GM12878 (cell line): ENCODE results near the gene SORBS2. TPM values are rescaled to one million over a fixed set of nuclear protein-coding genes. Genes with fewer than 3 reads are reported as not detected.

Source experiments
- ATAC-seq: fragments of 200-7000 bp; cut with Tn5 transposase; 3 replicates; pipeline ENCODE4 v1.9.1; 2020; ENCODE audit warnings: mild to moderate bottlenecking, moderate library complexity
- BruUV-seq: library from RNA; stranded (reverse); fragments of 400-500 nt; replicated peaks from 2 replicates; lab custom pipeline; 2021; lab: Mats Ljungman, UMichigan
- CTCF ChIA-PET: fragments of 300-600 bp; sonication (Branson Sonifier 250); formaldehyde crosslinking; extraction: SDS; loops from one replicate; lab custom pipeline; 2021; ENCODE audit warnings: inconsistent platforms; lab: Yijun Ruan, JAX
- POLR2A ChIA-PET: fragments of 350-600 bp; formaldehyde crosslinking; extraction: SDS; loops from one replicate; lab custom pipeline; 2021; ENCODE audit warnings: inconsistent platforms; lab: Charles Lee
- RAD21 ChIA-PET: fragments of 300-600 bp; sonication (Branson Sonifier 250); formaldehyde crosslinking; loops from one replicate; lab custom pipeline; 2023; ENCODE audit warnings: antibody characterized with exemption; ENCODE audit not compliant: unreplicated experiment; lab: Charles Lee
- SMC1A ChIA-PET: fragments of 300-600 bp; sonication (Branson Sonifier 250); formaldehyde crosslinking; loops from one replicate; lab custom pipeline; 2023; ENCODE audit not compliant: unreplicated experiment, uncharacterized antibody; lab: Charles Lee
- DNase-seq: peaks from one replicate; pipeline ENCODE4 v3.0.0-alpha.2; 2011; ENCODE audit warnings: low read depth, low spot score
- FAIRE-seq: peaks from 3 replicates; lab custom pipeline; 2011; peaks lifted over from hg19 to GRCh38; lab: Jason Lieb, UNC
- H2AFZ ChIP-seq: 2 replicates; pipeline ENCODE4 v1.6.0; 2011; ENCODE audit warnings: low read depth, low read length, control low read depth; ENCODE audit not compliant: control insufficient read depth
- H3K27ac ChIP-seq: 2 replicates; pipeline ENCODE4 v1.5.1; 2011; ENCODE audit warnings: control low read depth; ENCODE audit not compliant: control insufficient read depth, insufficient read depth
- H3K27me3 ChIP-seq, 2 experiments: replicated peaks in 1 of 2; 2 replicates each; pipeline versions ENCODE4 v1.6.0 to v1.6.1; 2011; ENCODE audit warnings: low read length in 1 of 2; ENCODE audit not compliant: control insufficient read depth in 2 of 2, insufficient read depth in 2 of 2
- H3K36me3 ChIP-seq, 2 experiments: 2 replicates each; pipeline ENCODE4 v1.5.1; 2011; ENCODE audit warnings: low read length in 1 of 2; ENCODE audit not compliant: control insufficient read depth in 2 of 2, insufficient read depth in 2 of 2
- H3K4me1 ChIP-seq: 2 replicates; pipeline ENCODE4 v1.6.1; 2011; ENCODE audit warnings: mild to moderate bottlenecking, low read length, moderate library complexity, mixed read lengths; ENCODE audit not compliant: control insufficient read depth, insufficient read depth
- H3K4me2 ChIP-seq: 2 replicates; pipeline ENCODE4 v1.6.0; 2011; ENCODE audit warnings: control low read depth; ENCODE audit not compliant: control insufficient read depth, insufficient read depth
- H3K4me3 ChIP-seq: fragments of 200-600 bp; sonication (generic); 2 replicates; pipeline ENCODE4 v1.5.1; 2016
- H3K79me2 ChIP-seq: 2 replicates; pipeline ENCODE4 v1.6.0; 2011; ENCODE audit warnings: low read length; ENCODE audit not compliant: control insufficient read depth, insufficient read depth
- H3K9ac ChIP-seq: 2 replicates; pipeline ENCODE4 v1.8.0; 2011; ENCODE audit warnings: low read length, control low read depth, mixed read lengths; ENCODE audit not compliant: control insufficient read depth, insufficient read depth
- H3K9me3 ChIP-seq: replicated peaks from 3 replicates; pipeline ENCODE4 v1.5.1; 2011; ENCODE audit warnings: mild to moderate bottlenecking, low read length; ENCODE audit not compliant: control insufficient read depth, insufficient read depth
- H4K20me1 ChIP-seq: 2 replicates; pipeline ENCODE4 v1.6.0; 2011; ENCODE audit not compliant: control insufficient read depth, insufficient read depth
- BHLHE40 ChIP-seq, 2 experiments: fragments of 450-650 bp in 1 of 2; IDR thresholded peaks; 2 replicates each; pipeline ENCODE4 v1.6.1; 2011 to 2017; ENCODE audit warnings: low read depth in 2 of 2, borderline replicate concordance in 1 of 2, improper control_type of control experiment in 1 of 2, low read length in 1 of 2, mild to moderate bottlenecking in 1 of 2
- CBX3 ChIP-seq: fragments of 200-600 bp; sonication (generic); IDR thresholded peaks from 2 replicates; pipeline ENCODE4 v1.6.1; 2016; ENCODE audit warnings: low read depth, borderline replicate concordance
- CREM ChIP-seq: IDR thresholded peaks from 2 replicates; pipeline ENCODE4 v1.6.1; 2014; ENCODE audit warnings: antibody characterized with exemption, low read depth
- GATAD2B ChIP-seq: fragments of 450-650 bp; conservative IDR thresholded peaks from 2 replicates; pipeline ENCODE4 v1.6.1; 2017; ENCODE audit warnings: low read depth, mild to moderate bottlenecking, moderate library complexity
- MTA3 ChIP-seq: IDR thresholded peaks from 2 replicates; pipeline ENCODE4 v1.6.1; 2012; ENCODE audit warnings: low read length, inconsistent platforms, borderline replicate concordance
- MYB ChIP-seq: fragments of 150-350 bp; IDR thresholded peaks from 2 replicates; pipeline ENCODE4 v1.6.1; 2014; ENCODE audit warnings: mild to moderate bottlenecking, low read depth, low read length, borderline replicate concordance
- NFYB ChIP-seq: IDR thresholded peaks from 2 replicates; pipeline ENCODE4 v1.6.1; 2011; ENCODE audit warnings: low read depth, mild to moderate bottlenecking, low read length, improper control_type of control experiment, moderate library complexity; ENCODE audit not compliant: insufficient read depth
- POLR2AphosphoS2 ChIP-seq: IDR thresholded peaks from 2 replicates; pipeline ENCODE4 v1.6.1; 2011; ENCODE audit warnings: low read depth, mild to moderate bottlenecking, low read length, improper control_type of control experiment, moderate library complexity
- RB1 ChIP-seq: fragments of 450-650 bp; formaldehyde crosslinking; IDR thresholded peaks from 2 replicates; pipeline ENCODE4 v1.6.1; 2017; ENCODE audit warnings: mild to moderate bottlenecking, borderline replicate concordance
- WGBS: methylation state at CpG from one replicate; pipeline ENCODE4 v1.1.6; 2016; ENCODE audit warnings: low lambda C conversion rate; ENCODE audit not compliant: insufficient replicate concordance, insufficient coverage; ENCODE audit errors: missing lambda C conversion rate; 5-methylcytosine and 5-hydroxymethylcytosine counted together
- in situ Hi-C: fragments of 300-500 bp; cut with MboI; formaldehyde crosslinking; loops from 9 replicates; pipeline ENCODE4 v1.14.3; 2018; ENCODE audit warnings: mixed read lengths
- intact Hi-C: fragments of 100-400 bp; cut with micrococcal nuclease; formaldehyde crosslinking; loops from one replicate; pipeline ENCODE4 v1.14.2; 2022; ENCODE audit not compliant: unreplicated experiment
- polyA plus RNA-seq, 11 experiments: library from polyadenylated mRNA; depleted of rRNA in 4 of 11; unstranded in 6 of 11; stranded (reverse) in 5 of 11; fragments of >200 nt; fragmentation: Nextera tagmentation in 4 of 11; fragmentation: Illumina TruSeq in 1 of 11; extraction: Ambion mirVana in 4 of 11; extraction: Trizol in 1 of 11; gene quantifications; 1 replicate in 1 of 11; 2 replicates in 10 of 11; pipeline versions ENCODE4 v1.2.1 to v1.2.3, GENCODE V29; 2011 to 2016; ENCODE audit warnings: inconsistent platforms in 2 of 11, missing spikeins in 2 of 11, low read depth in 1 of 11
- total RNA-seq, 4 experiments: library from RNA; depleted of rRNA in 3 of 4; stranded (reverse); fragments of >200 nt in 3 of 4; fragmentation: Illumina TruSeq in 1 of 4; extraction: Trizol in 1 of 4; gene quantifications; 2 replicates each; pipeline versions ENCODE4 v1.2.1 to v1.2.3, GENCODE V29; 2013 to 2021
- TF ChIP-seq, protein P1 (sequence below): fragments of 450-650 bp; formaldehyde crosslinking; IDR thresholded peaks from 2 replicates; pipeline ENCODE4 v1.5.0; 2022; ENCODE audit warnings: mild to moderate bottlenecking, missing genetic modification characterization
- TF ChIP-seq, protein P2 (sequence below): IDR thresholded peaks from 2 replicates; pipeline ENCODE4 v1.6.1; 2012; ENCODE audit warnings: low read depth, low read length, improper control_type of control experiment
- TF ChIP-seq, protein P3 (sequence below): fragments of 150-350 bp; IDR thresholded peaks from 2 replicates; pipeline ENCODE4 v1.6.1; 2014; ENCODE audit warnings: mild to moderate bottlenecking, low read depth, low read length
- TF ChIP-seq, protein P4 (sequence below): fragments of 450-650 bp; formaldehyde crosslinking; IDR thresholded peaks from 2 replicates; pipeline ENCODE4 v1.4.0; 2022; ENCODE audit warnings: mild to moderate bottlenecking, moderate library complexity

The SORBS2 gene
- total and polyA plus RNA-seq, 10 of the 15 experiments (the other 5 are each of a cell fraction or from before 2014, with no cell fraction given) = 0.06 to 3.0 (median 0.79) TPM

DNA sequence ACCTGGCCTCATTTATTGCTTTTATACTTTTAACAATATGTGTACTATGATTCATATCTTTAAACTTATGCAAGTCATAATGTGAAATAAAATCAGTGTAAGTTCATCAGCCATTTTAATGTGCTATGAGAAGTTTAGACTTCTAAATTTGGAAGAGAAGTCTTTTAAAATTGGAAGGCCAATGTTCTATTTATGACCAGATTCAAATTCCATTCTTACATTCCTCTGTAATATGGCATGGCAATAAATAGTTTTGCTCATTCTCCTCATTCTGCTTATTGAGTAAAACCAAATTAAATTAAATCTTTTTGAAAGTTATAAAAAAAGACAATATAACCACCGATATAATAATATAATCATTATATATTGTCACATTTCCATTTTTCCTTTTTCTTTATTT, 126.2 kb downstream of the SORBS2 start (continued):
- TF ChIP-seq, protein P1, sequence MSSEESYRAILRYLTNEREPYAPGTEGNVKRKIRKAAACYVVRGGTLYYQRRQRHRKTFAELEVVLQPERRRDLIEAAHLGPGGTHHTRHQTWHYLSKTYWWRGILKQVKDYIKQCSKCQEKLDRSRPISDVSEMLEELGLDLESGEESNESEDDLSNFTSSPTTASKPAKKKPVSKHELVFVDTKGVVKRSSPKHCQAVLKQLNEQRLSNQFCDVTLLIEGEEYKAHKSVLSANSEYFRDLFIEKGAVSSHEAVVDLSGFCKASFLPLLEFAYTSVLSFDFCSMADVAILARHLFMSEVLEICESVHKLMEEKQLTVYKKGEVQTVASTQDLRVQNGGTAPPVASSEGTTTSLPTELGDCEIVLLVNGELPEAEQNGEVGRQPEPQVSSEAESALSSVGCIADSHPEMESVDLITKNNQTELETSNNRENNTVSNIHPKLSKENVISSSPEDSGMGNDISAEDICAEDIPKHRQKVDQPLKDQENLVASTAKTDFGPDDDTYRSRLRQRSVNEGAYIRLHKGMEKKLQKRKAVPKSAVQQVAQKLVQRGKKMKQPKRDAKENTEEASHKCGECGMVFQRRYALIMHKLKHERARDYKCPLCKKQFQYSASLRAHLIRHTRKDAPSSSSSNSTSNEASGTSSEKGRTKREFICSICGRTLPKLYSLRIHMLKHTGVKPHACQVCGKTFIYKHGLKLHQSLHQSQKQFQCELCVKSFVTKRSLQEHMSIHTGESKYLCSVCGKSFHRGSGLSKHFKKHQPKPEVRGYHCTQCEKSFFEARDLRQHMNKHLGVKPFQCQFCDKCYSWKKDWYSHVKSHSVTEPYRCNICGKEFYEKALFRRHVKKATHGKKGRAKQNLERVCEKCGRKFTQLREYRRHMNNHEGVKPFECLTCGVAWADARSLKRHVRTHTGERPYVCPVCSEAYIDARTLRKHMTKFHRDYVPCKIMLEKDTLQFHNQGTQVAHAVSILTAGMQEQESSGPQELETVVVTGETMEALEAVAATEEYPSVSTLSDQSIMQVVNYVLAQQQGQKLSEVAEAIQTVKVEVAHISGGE (CRISPR knock-in tag) = no peak

DNA sequence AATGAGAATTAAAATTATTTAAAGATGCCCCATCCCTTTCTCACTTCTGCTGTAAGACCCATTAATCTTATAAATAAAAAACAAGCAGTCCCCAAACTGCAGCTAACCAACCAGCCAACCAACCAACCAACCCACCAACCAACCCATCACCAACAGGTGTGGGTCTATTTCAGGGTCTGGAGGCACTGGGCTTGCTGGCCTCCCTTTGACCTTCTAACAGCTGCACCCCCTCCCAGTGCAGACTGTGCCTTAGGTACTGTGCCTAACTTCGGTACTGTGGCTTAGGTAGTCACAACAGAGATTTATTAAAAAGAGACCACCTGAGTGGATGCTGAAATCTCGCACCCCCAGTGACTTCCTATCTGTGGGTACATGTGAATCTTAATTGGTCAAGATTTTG, 128.1 kb downstream of the SORBS2 start:
- no peak overlapping the region for H3K4me3 ChIP-seq
- H3K27ac ChIP-seq = no peak overlapping the region
- no peak for ATAC-seq
- no peak for FAIRE-seq
- H3K79me2 ChIP-seq = no peaks in the 10 kb centered on the region
- WGBS = 47% methylated on average over 2 of the region's 2 CpGs
- H3K36me3 ChIP-seq = no peaks in the 10 kb centered on the region
- intact Hi-C loops (no loop called here), in situ Hi-C loops (no loop called here)
- no peak overlapping the region for H3K4me2 ChIP-seq
- ChIA-PET RAD21 (no interaction called here), CTCF (no interaction called here), SMC1A (no interaction called here), POLR2A (no interaction called here)
- H2AFZ ChIP-seq = no peak overlapping the region
- no peaks in the 10 kb centered on the region for H3K4me1 ChIP-seq
- H3K9me3 ChIP-seq = no peaks in the 10 kb centered on the region
- H3K27me3 ChIP-seq = no peaks in the 10 kb centered on the region
- H4K20me1 ChIP-seq = no peaks in the 10 kb centered on the region
- BruUV-seq = no TSS peak
- H3K9ac ChIP-seq = no peak overlapping the region
- no peak for DNase-seq
- TF ChIP-seq CREM (no peak), NFYB (no peak), GATAD2B (no peak), CBX3 (no peak), MTA3 (no peak), POLR2AphosphoS2 (no peak), BHLHE40 (IDR thresholded peaks at IDR 0.05; ENCODE audit: borderline replicate concordance in 1 of 2, low read depth in 2 of 2, low read length in 1 of 2) (no peak), RB1 (no peak), MYB (no peak)
- TF ChIP-seq, protein P2, sequence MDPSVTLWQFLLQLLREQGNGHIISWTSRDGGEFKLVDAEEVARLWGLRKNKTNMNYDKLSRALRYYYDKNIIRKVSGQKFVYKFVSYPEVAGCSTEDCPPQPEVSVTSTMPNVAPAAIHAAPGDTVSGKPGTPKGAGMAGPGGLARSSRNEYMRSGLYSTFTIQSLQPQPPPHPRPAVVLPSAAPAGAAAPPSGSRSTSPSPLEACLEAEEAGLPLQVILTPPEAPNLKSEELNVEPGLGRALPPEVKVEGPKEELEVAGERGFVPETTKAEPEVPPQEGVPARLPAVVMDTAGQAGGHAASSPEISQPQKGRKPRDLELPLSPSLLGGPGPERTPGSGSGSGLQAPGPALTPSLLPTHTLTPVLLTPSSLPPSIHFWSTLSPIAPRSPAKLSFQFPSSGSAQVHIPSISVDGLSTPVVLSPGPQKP = no peak
- TF ChIP-seq, protein P3, sequence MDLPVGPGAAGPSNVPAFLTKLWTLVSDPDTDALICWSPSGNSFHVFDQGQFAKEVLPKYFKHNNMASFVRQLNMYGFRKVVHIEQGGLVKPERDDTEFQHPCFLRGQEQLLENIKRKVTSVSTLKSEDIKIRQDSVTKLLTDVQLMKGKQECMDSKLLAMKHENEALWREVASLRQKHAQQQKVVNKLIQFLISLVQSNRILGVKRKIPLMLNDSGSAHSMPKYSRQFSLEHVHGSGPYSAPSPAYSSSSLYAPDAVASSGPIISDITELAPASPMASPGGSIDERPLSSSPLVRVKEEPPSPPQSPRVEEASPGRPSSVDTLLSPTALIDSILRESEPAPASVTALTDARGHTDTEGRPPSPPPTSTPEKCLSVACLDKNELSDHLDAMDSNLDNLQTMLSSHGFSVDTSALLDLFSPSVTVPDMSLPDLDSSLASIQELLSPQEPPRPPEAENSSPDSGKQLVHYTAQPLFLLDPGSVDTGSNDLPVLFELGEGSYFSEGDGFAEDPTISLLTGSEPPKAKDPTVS = no peak
- TF ChIP-seq, protein P4, sequence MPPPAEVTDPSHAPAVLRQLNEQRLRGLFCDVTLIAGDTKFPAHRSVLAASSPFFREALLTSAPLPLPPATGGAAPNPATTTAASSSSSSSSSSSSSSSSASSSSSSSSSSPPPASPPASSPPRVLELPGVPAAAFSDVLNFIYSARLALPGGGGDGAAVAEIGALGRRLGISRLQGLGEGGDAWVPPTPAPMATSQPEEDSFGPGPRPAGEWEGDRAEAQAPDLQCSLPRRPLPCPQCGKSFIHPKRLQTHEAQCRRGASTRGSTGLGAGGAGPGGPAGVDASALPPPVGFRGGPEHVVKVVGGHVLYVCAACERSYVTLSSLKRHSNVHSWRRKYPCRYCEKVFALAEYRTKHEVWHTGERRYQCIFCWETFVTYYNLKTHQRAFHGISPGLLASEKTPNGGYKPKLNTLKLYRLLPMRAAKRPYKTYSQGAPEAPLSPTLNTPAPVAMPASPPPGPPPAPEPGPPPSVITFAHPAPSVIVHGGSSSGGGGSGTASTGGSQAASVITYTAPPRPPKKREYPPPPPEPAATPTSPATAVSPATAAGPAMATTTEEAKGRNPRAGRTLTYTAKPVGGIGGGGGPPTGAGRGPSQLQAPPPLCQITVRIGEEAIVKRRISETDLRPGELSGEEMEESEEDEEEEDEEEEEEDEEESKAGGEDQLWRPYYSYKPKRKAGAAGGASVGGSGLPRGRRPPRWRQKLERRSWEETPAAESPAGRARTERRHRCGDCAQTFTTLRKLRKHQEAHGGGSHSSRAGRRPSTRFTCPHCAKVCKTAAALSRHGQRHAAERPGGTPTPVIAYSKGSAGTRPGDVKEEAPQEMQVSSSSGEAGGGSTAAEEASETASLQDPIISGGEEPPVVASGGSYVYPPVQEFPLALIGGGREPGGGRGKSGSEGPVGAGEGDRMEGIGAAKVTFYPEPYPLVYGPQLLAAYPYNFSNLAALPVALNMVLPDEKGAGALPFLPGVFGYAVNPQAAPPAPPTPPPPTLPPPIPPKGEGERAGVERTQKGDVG (CRISPR knock-in tag) = no peak
